Tibial artery (tissue), 4 donors: ENCODE results near the gene EMP2.
"Not testable (repeated sequence)": the region's sequence is repeated elsewhere in the genome, so short reads cannot be mapped to it uniquely, and the experiment has no call there.

ENCODE experiments used
- DNase-seq, 2 donors: peaks; one replicate each; pipeline ENCODE4 v3.0.0-alpha.2; 2019
- H3K27ac ChIP-seq, 2 donors: fragments of 200-600 bp; sonication (generic) in 1 of 2; 1 replicate in 1 of 2; 2 replicates in 1 of 2; pipeline ENCODE4 v1.5.1; 2018 to 2019; ENCODE audit warnings: mild to moderate bottlenecking in 1 of 2
- H3K27me3 ChIP-seq, 2 donors: fragments of 200-600 bp; sonication (generic) in 1 of 2; one replicate each; pipeline versions ENCODE4 v1.5.1 to v1.6.0; 2016 to 2019
- H3K36me3 ChIP-seq, 3 donors: fragments of 200-600 bp; sonication (generic) in 2 of 3; one replicate each; pipeline ENCODE4 v1.5.1; 2016 to 2019; ENCODE audit warnings: mild to moderate bottlenecking in 2 of 3
- H3K4me1 ChIP-seq, 4 donors: fragments of 200-600 bp; sonication (generic) in 2 of 4; 1 replicate in 3 of 4; 2 replicates in 1 of 4; pipeline ENCODE4 v1.5.1; 2016 to 2019
- H3K4me3 ChIP-seq, 2 donors: fragments of 200-600 bp; sonication (generic) in 1 of 2; 1 replicate in 1 of 2; 2 replicates in 1 of 2; pipeline ENCODE4 v1.5.1; 2018 to 2019; ENCODE audit warnings: mild to moderate bottlenecking in 2 of 2
- H3K9me3 ChIP-seq, 3 donors: fragments of 200-600 bp; sonication (generic) in 1 of 3; one replicate each; pipeline ENCODE4 v1.5.1; 2016 to 2019
- CTCF ChIP-seq, 2 experiments: fragments of 200-600 bp in 1 of 2; fragments of 450-650 bp in 1 of 2; IDR thresholded peaks; one replicate each; pipeline ENCODE4 v1.5.1; 2017 to 2019; ENCODE audit warnings: antibody characterized with exemption in 2 of 2, mild to moderate bottlenecking in 1 of 2, moderate library complexity in 1 of 2
- intact Hi-C: fragments of 100-400 bp; cut with DNase I; formaldehyde crosslinking; loops from one replicate; pipeline ENCODE4 v1.15.0; 2023; ENCODE audit warnings: low total_unique reads

EMP2 gene

GRCh38 chr16:10622036-10622921 is 41.9 kb upstream of the EMP2 start:
- TF ChIP-seq CTCF (IDR thresholded peaks at IDR 0.05) = no peak
- no peak for DNase-seq
- H3K4me1 ChIP-seq = peaks cover 0 to 24% (median 3%) of the 10 kb centered on the region in 4 donors
- H3K4me3 ChIP-seq = no peak overlapping the region
- intact Hi-C loops = no loop called here
- H3K36me3 ChIP-seq = no peaks in the 10 kb centered on the region
- H3K9me3 ChIP-seq = no peaks in the 10 kb centered on the region
- no peak overlapping the region for H3K27ac ChIP-seq
- H3K27me3 ChIP-seq = peaks cover 0 to 20% of the 10 kb centered on the region in 2 donors

GRCh38 chr16:10621216-10621949 is 41.0 kb upstream of the EMP2 start:
- intact Hi-C loops, H3K9me3 ChIP-seq, H3K36me3 ChIP-seq, H3K27ac ChIP-seq, DNase-seq, H3K4me3 ChIP-seq: not testable (repeated sequence)
- Histone ChIP-seq H3K27me3 (peaks cover 0 to 22% of the 10 kb centered on the region in 2 donors), H3K4me1 (peaks cover 0 to 32% (median 4%) of the 10 kb centered on the region in 4 donors)

- H3K36me3 ChIP-seq = no peaks in the 10 kb centered on the region
- no peak overlapping the region for H3K27ac ChIP-seq
- intact Hi-C loops = no loop called here
- no peaks in the 10 kb centered on the region for H3K9me3 ChIP-seq
- H3K4me1 ChIP-seq = peaks cover 0 to 32% (median 4%) of the 10 kb centered on the region in 4 donors
- DNase-seq = no peak
- peaks cover 0 to 22% of the 10 kb centered on the region in 2 donors for H3K27me3 ChIP-seq
- no peak for TF ChIP-seq CTCF (IDR thresholded peaks at IDR 0.05)
- no peak overlapping the region for H3K4me3 ChIP-seq
Measured at GRCh38 chr16:10620120-10620519, 39.7 kb upstream of the EMP2 start.

GRCh38 chr16:10619271-10619849 is 39.0 kb upstream of the EMP2 start:
- Histone ChIP-seq H3K4me3 (no peak overlapping the region), H3K4me1 (peaks cover 0 to 32% (median 4%) of the 10 kb centered on the region in 4 donors)
- intact Hi-C loops = no loop called here

GRCh38 chr16:10618710-10619209 is 38.4 kb upstream of the EMP2 start:
- TF ChIP-seq CTCF (IDR thresholded peaks at IDR 0.05) = no peak
- Histone ChIP-seq H3K36me3 (no peaks in the 10 kb centered on the region), H3K4me3 (no peak overlapping the region), H3K27me3 (peaks cover 0 to 22% of the 10 kb centered on the region in 2 donors), H3K9me3 (no peaks in the 10 kb centered on the region), H3K4me1 (peaks cover 0 to 32% (median 4%) of the 10 kb centered on the region in 4 donors), H3K27ac (no peak overlapping the region)
- intact Hi-C loops = no loop called here
- no peak for DNase-seq

More at GRCh38 chr16:10619271-10619849, 39.0 kb upstream of the EMP2 start:
- Histone ChIP-seq H3K27ac (no peak overlapping the region), H3K27me3 (peaks cover 0 to 22% of the 10 kb centered on the region in 2 donors), H3K9me3 (no peaks in the 10 kb centered on the region), H3K36me3 (no peaks in the 10 kb centered on the region)
- no peak for TF ChIP-seq CTCF (IDR thresholded peaks at IDR 0.05)
- no peak for DNase-seq
